Measurements from ENCODE around the gene SLC8A1.

Gene SLC8A1

GRCh38 chr2:40457837-40458236 lies 5.9 kb upstream of the SLC8A1 start:
- no peak for DNase-seq

DNA sequence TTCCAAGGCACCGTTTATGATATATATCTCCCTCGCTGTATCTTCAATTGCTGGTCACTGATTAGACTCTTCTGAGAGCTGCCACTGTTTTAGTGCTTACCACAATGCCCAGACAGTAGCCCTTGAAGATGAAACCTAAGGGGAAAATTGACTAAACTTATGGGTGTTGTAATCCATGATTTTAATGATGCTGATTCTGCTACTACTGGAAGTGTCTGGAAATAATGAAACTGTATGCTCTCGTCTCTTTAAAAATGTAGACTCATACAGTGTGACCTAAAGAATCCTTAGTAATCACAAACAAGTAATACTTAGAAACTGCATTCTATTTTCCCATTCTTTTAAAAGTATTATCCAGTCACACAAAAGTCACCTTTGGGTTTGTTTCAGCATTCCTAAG lies 5.5 kb upstream of the SLC8A1 start:
- DNase-seq = no peak

DNA sequence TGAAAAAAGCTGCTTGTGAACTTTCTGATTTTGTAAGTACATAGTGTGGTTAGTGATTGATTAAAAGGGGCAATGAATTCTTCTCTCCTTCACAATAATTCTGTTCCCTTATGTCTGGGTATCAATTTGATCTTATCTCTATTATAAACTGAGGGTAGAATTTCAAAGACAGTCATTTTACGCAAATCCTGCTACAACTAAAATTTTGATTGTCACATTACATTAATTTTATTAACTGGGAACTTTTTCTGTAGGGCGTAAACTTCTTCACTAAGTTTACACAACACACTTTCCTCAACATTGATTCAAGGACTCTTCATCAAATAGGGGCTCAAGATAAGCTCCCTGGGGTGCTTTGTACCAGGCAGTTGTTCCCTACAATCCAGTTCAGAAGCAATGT lies 5.0 kb upstream of the SLC8A1 start:
- no peak for DNase-seq

DNA sequence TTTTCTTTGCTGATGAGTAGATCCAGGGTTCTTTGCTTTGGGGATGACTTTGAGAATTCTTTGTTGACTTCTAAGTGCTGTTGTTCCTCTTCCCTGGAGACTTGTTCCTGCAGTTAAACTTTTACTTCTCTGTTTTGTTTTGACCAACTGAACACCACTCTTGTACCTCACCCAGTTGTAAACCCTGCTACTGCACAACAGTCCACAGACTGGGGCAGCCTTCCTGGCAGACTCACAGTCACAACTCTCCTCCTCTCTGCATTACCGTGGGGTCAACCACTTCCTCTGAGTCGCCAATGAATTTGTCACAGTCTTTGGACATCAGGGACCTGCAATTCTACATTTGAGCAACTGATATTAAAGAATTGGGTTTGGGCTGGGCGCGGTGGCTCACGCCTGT lies 3.8 kb upstream of the SLC8A1 start:
- no peak for DNase-seq

GRCh38 chr2:40454321-40454720 lies 2.4 kb upstream of the SLC8A1 start:
- DNase-seq = no peak

DNA sequence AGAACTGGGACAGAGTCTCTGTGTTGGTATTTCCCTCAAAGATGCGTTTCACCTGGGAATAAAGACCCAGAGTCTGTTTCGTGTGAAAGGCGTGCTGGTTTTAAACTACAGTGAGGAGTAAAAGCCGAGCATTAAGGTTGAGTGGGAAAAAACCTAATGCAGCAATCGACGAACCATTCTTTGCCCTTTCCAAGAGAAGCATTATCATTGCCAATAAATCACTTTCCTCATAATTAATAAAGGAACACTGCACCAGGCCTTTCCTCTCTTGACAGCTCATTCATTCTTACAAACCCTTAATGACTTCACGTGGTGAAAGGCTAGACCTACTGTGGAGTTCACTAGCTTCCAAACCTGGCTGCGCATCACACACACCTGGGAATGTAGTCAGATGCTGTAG lies 896 bp upstream of the SLC8A1 start:
- DNase-seq = no peak

DNA sequence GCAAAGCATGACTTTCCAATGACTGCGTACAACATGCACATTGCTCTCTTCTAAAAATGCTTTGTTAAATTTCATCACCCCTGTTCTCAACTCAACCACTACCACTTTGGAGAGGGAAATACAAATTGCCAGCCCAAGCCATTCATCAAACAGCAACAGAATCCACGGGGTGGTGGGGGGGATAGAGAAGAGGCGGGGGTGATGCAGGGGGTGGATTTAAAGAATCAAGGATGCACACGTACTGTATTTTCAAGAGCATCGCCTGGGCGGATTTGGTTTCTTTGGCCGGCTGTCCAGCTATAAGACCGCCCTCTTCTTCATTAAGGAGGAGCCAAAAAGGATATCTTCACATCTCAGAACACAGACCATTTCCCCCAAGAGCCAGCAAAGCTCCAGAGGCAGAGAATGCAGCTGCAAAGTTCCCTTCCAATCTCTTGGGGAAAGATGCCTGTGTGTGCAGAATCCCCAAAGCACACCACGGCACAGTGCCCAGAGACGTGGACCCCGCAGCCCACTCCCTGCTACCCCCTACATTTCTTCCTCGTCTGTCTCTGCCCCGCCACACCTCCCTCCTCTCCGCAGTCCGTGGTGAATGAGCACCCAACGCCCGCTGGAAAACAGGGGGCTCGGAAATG lies 977 bp downstream of the SLC8A1 start:
- DNase-seq = no peak

DNA sequence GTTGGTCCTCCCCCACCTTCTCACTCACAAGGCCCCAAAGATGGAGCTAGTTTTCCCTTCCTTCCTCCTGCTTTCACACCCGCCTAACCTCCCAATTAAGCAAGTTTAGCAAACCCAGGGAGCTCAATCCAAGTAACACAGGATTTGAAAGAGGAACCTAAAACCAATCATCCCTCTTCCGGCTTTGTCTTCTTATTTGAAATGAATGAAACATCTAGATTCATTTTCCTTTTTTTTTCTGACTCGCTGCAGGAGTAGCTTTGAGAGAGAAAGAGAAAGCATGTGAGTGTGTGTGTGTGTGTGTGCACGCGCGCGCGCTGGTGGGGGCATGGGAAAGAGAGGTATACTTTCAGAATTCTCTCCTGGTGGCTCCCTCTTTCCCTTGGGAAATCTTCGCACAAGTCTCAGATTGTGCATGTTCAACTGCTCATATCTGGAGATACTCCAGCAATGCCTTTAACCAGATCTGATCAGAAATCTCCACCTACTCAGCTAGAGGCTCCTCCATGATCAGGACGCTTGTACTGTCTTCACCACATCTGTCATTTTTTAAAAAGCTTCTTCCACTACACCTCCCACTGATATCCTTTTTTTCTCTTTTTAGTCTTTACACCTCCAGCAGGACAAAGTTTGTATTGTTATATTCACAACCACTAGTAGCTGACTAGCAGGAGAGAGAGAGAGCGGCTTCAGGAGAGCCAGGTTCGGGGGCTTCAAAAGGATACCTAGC lies 1.7 kb downstream of the SLC8A1 start:
- no peak for DNase-seq

DNA sequence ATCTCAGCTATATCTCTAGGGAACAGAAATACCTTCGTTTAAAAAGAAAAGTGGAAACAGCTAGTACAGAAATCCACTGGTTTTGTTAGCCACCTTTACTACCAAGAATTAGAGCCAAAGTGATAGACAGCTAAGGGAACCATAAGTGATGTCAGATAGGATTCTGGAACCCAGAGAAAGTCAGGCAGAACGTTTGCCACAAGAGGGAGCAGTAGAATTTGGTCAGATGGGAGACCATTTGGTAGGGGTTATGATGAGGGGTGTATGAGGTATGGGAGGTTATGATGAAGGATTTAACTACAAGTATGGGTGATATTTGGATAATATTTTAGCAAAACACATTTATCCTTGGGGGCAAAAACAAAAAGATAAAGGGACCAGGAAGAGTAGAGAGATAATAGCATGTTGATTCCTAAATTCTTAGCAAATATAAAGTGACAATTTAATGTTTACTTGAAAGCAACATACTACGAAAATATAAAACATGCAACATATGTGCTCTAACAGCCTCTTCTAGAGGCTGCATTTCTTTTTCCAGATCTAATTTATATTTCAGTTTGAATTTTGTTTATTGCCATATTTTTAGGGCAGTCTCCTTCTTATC lies 3.3 kb downstream of the SLC8A1 start:
- DNase-seq = no peak

DNA sequence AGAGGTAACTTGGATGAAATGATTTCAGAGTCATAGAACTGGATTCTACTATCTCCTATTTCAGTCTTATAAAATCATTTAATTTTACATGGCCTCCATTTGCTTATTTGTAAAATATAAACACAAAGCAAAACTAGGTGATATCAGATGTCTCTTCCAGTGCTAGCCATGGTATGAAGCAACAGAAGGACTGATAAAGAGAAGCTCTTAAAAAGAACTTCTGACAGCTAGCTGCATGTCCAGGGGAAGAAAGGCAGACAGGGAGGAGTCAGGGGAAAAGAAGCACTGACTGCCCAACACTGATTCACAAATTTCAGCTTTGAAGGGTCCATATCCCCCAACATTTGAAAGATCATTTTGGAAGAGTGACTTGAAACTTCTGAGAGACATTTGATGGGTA lies 6.4 kb downstream of the SLC8A1 start:
- DNase-seq = no peak

- DNase-seq = no peak
Measured at GRCh38 chr2:40440835-40441234, 11.1 kb downstream of the SLC8A1 start.

GRCh38 chr2:40439473-40439872 lies 12.4 kb downstream of the SLC8A1 start:
- no peak for DNase-seq

GRCh38 chr2:40436093-40436475 lies 15.8 kb downstream of the SLC8A1 start:
- DNase-seq = no peak

- DNase-seq = no peak
Measured at GRCh38 chr2:40435426-40436092, 16.3 kb downstream of the SLC8A1 start.

- DNase-seq = no peak
Measured at GRCh38 chr2:40434731-40435271, 17.1 kb downstream of the SLC8A1 start.

GRCh38 chr2:40433736-40434135 lies 18.2 kb downstream of the SLC8A1 start:
- DNase-seq = no peak

- no peak for DNase-seq
Measured at GRCh38 chr2:40432921-40433483, 18.9 kb downstream of the SLC8A1 start.

GRCh38 chr2:40431600-40431955 lies 20.3 kb downstream of the SLC8A1 start:
- no peak for DNase-seq

- no peak for DNase-seq
Measured at GRCh38 chr2:40430776-40431599, 20.9 kb downstream of the SLC8A1 start.

GRCh38 chr2:40428439-40428838 lies 23.5 kb downstream of the SLC8A1 start:
- DNase-seq = no peak

- DNase-seq = no peak
Measured at GRCh38 chr2:40421631-40422297, 30.1 kb downstream of the SLC8A1 start.

GRCh38 chr2:40420478-40420877 lies 31.4 kb downstream of the SLC8A1 start:
- DNase-seq = no peak
